ENCODE measurements around the gene SLC13A3.

GRCh38 chr20:46549188-46549972 is 101.9 kb downstream of the SLC13A3 start:
- TF ChIP-seq CTCF (IDR thresholded peaks at IDR 0.05; ENCODE audit: insufficient read depth, low read depth, low read length) (no peak), EZH2 (IDR thresholded peaks at IDR 0.05; ENCODE audit: insufficient read depth, low read length) (no peak)

All from astrocyte (in vitro differentiated cells and primary cell).